NCI-H1092 treated with DMSO at 0.1 percent for 48 hours (cell line): ENCODE measurements around the gene RPL26.
A peak's percentile ranks its signal among the peaks of the same experiment; 100 is the strongest.

Experiments
- DNase-seq: peaks from one replicate; lab custom pipeline; 2025; lab: John Stamatoyannopoulos, UW

RPL26 gene

DNA sequence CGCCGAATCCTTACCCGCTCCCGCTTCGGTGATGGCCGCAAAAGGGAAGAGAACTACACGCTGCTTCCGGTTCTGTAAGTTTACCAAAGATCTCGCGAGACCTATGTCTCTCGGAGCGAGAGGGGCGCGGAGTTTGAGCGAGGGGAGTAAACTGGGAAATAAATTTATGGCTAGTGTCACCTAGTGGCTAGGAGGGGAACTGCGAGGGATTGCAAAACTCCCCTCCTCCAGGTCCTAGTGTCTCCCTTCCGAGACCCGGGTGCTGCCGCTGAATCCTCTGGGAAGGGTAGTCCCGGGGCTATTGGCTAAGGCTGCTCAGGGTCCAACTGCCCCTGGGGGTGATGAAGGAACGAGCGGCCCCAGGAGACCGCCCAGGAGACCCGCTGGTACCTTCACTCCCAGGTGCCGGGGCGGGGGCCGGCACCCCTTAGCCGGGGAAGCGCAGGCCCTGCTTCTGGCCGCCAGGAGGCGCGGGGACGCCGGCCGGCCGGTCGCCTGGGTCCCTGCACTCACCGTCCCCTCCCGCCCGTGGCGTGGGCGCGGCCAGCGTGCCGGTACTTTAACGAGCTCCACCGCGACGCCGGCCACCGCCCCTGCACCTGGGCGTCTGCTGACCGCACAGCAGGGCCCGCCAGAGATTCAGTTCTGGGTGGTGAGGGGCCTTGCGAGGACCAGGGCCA, at the start of gene RPL26:
TSS of gene RPL26 (minus strand) at position 51 of the 680 bp plus-strand sequence. CDS start 883 bp downstream, outside the sequence.
- DNase-seq: peak; percentile 97

DNA sequence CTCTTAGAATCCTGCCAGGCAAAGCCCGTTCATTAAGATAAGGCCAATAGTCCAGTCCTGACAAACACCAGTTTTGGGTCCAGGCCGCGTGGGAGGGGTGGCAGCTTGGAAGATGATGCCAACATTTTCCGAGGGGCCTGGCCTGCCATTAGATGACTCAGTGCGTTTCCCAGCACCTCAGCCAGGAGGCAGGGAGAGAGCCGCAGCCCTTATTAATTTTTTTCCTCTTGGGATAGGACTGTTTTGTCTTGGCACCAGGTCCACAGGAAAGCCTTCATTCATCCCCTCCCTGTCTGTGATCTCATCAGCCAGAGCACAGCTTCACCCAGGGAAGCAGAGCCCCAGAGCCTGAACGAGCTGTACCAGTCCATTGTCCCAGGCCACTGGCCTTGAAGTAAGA, 48.0 kb upstream of the RPL26 start:
- no peak for DNase-seq

DNA sequence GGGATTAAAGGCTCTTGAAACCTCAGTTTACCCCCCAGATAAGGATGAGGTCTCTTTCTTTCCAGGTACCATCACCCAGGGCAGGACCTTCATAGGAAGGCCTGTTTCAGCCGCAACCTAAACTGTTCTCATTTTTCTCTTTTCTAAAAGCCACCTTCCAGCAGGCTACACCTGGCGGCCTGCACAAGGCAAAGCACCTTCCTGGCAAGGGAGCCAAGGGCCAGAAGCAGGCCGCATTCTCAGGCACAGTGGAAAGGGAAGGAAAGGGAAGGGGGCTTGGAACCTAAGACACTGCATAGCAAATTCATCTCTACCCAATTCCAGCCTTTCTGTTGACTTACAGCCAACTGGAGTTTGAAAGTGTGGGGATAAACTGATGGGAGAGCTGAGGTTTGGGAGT, 43.8 kb upstream of the RPL26 start:
- DNase-seq: no peak

DNA sequence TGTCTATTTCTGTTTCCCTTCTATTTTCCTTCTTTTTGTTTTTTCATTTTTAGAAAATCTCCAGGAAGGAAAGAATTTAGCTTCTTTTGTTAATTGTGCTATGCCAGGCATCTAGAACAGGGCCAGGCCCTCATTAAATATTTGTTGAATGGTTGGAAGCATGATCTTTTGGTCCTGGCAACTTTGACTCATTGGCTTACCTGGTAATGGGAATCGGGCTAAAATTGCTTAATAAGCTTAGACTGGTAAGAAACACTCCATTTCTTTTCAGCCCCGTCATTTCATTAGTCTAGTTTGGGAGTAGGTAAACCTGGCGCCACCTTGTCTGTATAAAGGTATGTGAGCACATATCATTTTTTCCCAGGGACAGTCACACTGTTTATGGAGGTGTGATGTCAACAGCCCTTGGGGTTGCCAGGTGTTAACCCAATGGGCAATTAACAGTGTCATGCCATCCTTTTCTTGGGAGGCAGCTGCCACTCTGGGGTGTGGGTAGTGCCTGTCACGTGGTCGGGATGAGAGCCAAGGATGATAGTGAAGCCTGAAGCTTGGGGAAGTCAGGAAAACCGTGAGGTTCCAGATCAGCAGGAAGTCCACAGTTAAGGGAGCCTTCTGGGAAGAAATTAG, 43.2 kb upstream of the RPL26 start:
- DNase-seq: no peak

DNA sequence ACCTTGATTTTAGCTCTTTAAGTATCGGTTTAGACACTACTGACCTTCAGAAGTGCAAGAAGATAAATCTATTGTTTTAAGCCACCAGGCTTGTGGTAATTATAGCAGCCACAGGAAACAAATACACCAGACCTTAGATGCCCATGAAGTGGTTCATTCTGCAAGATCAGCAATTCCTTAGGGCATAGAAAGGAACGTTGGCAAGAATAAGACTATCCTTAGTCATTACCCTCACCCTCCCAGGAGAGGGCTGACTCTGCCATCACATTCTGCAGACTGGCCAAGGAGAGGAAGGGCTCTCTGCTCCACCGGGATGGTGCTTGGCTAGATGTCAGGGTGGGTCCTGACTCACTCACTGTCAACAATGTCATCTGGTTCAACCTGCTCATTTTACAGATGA, 38.6 kb upstream of the RPL26 start:
- no peak for DNase-seq

DNA sequence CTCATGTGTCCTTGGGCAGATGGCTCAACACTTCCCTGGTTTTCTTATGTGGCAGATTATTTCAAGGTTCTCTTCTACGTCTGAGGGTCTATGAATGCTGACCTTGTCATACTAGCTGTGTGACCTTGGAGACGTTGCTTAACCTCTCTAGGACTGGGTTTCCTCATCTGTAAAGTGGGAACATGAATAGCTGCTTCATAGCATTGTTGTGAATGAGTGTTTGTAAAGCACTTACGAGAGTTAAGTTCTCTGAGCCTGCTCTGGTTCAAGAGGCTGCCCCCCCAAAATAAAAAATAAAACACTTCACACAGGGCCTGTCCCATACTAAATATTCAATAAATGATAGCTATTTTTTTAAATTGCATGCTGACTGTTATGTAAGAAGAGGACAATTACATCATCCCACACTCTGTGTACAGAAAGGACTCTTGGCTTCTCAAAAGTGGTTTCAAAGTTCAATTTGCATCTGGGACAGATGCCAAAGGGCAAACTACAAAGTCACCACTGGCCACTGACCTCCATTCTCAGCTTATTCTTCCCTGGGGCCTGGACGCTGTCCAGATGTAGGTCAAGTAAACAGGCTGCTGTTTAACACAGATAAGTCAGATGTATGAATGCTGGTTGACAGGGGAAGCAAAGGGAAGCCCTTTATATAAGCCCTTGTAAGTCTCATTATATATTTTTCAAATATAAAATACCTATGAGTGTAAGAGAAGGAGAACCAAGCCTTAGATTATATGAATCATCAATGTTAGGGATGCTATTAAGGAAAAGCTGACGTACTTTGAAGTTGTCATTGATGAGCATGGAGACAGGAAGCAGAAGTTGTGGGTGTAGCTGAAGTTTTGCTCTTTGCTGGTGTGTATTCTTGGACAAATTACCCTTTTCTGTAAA, 37.3 kb upstream of the RPL26 start:
- no peak for DNase-seq

DNA sequence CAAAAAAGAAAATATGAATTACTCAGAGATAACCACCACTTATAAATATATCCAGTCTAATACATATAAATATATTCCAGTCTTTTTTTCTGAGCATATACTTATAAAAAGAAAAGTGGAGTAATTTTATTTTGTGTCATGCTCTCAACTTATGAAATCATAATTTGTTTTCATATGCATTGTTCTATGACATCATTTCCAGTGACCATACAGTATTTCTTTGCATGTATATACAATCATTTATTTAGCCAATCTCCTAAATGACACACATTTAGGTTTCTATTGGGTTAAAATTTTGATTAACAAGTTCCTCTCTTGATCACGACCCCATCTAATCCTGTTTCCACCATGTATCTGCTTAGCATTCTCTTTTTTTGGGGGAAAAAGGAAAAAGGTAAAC, 36.3 kb upstream of the RPL26 start:
- DNase-seq: no peak

DNA sequence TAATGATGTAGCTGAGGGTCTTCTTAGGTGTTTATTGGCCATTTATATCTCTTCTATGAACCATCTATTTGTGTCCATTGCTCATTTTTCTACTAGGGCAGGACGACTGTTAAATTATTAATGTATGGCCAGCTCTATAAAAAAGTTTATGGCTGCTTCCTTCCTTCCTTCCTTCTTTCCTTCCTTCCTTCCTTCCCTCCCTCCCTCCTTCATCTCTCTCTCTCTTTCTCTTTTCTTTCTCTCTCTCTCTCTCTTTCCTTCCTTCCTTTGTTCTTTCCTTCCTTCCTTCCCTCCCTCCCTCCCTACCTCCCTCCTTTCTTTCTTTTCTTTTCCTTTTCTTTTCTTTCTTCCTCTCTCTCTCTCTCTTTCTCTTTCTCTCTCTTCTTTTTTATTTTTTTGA, 35.5 kb upstream of the RPL26 start:
- DNase-seq: no peak

DNA sequence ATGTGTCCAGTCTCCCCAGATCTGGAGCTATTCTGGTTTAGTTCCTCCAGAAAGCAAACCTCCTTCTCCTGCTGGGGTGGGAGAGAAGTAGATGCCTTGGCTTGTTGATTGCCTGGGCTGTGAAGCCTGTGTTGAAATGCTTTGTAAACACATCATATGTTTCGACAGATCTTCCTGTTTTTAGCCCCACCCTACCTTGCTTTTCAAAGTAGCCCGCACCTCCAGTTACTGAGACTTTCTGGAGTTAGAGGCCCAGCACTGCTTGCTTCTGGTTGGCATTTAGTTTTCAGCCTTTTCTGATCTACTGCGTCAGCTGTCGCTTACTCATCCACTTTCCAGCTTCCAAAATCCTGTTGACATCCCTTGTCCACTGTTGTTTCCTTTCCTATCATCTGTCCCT, 34.8 kb upstream of the RPL26 start:
- DNase-seq: no peak

DNA sequence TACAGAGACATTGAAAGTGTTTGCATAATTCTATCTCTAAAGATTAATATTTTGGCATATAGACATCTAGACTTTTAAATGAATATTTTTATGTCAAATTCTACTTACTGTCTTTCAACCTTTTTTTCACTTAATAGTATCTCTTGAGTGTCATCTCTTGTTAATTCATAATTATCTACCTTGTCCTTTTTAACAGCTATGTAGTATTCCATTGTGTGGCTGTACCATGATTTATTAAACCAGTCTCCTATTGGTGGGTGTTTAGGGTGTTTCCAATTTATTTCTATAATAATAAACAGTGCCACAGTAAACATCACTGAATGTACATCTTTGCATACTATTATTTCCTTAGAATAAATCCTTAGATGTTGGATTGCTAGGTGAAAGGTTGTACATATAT, 30.9 kb upstream of the RPL26 start:
- DNase-seq: no peak

DNA sequence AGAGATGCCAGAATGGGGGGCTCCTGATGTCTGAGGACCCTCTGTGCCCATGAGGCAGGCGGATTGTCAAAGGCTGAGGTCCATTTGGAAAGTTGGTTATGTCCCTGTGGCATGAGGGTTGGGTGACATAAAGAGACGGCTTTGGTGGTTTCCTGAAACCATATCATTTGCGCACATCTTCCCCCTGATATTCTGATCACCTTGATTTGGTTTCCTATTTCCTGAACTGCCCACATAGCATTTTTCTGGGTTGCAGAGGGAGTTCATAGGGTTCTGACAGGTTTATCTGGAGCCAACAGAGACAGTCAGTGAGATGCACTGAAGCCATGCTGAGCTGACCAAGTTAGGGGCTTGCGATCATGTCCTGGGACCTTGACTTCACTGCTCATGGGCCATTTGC, 30.3 kb upstream of the RPL26 start:
- DNase-seq: no peak

DNA sequence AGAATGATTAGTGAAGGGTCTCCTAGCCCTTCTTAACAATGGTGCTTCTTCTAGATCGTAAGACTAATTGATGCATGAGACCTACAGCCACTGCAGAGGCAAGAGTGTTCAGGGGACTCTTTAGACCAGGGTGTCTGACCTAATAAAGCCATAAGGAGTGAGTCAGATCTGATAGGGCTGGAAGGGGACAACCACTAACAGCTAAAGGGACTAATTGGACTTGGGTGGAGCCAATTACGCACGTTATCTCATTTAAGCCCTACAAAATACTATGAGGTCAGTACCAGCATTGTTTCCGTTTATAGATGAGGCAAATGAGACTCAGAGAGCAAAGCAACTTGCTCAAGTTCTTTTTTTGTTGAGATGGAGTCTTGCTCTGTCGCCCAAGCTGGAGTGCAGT, 29.1 kb upstream of the RPL26 start:
- no peak for DNase-seq

DNA sequence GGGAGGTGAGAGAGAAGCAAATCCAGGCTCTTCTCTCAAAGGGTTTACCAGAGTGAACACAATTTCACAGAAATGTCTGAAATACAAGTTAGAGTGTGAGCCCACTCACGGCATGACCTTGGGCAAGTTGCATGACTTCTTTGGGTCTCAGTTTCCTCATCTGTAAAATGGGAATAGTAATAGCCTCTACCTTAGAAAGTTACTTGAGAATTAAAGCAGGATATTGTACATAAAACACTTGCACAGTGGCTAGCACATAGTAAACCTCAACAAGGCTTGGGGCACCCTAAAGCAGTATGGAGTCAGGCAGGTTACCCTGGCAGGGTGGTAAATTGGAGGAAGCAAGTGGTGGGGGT, 27.9 kb upstream of the RPL26 start:
- DNase-seq: no peak

DNA sequence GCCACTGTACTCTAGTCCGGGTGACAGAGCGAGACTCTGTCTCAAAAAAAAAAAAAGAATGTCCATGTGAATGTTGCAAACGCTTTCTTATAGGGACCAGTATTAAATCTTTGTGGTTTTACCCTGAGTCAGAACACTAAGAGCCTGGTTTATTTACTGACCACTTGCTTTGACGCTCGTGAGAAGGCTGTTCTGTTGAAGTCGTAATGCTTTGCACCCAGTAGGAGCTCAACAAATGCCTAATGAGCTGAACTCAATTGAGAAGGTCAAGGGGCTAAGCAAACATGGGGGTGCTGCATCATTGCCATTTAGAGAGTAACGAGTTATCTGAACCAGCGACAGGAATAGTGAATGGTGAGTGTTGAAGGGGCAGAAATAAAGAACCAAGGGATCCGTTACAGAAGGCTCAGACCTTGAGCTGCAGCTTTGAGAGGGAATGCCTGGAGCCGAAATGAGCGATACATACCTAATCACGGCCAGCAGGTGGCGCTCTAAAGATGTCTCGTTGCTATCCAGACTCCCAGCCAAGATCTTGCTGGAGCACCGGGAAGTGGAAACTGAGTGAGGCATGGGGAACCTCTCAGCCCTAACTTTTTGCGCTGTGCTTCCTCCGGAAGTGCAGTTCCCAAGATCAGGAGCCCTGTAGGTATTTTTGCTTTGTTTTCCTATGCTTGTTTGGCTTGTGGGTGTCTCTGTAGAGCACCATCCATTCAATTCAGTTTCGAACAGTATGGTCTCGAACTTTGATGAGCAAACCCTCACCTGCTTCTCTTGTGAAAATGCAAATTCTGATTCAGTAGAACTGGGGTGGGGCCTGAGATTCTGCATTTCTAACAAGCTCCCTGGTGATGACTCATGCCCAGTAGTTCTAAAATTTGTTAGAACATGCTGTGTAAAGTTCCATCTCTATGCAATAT, 27.2 kb upstream of the RPL26 start:
- peak; percentile 73 for DNase-seq

DNA sequence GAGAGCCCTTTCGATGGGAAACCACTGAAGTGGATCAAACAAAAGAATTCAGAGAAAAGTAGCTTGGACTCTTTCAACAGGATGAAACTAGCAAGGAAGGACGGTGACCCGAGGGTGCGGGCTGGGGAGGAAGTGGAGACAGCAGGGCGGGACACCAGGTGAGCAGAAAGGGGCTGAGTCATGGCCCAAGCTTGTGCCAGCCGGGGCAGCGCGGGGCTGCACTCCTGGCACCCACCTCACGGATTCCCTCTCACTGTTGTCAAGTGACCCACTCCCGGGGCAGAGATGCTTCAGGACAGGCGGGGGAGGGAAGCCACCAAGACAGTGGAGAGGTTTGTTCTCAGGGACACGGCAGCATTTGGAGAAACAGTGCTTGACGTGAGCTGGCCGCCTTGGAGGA, 25.4 kb upstream of the RPL26 start:
- no peak for DNase-seq

DNA sequence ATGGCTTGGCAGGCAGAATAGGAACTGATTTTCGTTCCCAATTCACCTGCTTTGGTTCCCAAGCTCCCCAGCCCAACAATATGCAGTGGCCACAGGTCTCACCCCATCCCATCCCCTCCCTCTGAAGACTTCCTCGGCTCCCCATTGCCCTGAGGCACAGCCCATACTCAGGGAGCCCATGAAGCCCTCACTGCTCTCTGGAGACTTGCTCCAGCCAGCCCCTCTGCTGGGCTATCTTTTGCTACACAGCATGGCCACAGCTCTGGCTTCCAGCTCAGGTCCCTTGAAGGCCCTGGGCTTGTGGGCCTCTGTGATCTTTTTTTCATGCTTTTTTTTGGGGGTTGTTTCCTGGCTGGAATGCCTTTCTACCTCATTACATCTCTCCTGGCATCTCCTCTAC, 23.2 kb upstream of the RPL26 start:
- DNase-seq: no peak

DNA sequence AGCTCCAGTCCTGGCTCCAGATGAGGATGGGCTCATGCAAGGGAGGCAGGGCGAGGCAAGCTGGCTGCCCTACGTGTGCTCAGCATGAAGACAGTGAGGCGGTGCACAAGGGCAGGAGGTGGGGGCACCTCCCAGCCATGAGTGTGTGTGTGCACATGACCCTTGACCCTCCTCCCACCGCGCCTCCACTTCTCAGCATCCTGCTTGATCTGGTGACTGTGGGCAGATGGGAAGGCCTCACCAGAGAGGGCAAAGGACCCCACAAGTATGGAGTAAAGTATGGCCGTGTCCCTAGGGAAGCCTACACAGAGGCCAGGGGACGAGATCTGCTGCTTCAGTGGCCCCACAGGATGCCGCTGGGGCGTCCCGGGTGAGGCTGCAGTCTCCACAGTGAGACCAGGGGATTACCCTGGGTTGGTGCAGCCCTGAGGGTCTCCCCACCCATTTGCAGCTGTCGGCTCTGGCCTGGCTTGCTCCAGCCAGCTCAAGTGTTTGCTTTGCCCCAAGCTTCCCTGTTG, 22.6 kb upstream of the RPL26 start:
- DNase-seq: no peak

DNA sequence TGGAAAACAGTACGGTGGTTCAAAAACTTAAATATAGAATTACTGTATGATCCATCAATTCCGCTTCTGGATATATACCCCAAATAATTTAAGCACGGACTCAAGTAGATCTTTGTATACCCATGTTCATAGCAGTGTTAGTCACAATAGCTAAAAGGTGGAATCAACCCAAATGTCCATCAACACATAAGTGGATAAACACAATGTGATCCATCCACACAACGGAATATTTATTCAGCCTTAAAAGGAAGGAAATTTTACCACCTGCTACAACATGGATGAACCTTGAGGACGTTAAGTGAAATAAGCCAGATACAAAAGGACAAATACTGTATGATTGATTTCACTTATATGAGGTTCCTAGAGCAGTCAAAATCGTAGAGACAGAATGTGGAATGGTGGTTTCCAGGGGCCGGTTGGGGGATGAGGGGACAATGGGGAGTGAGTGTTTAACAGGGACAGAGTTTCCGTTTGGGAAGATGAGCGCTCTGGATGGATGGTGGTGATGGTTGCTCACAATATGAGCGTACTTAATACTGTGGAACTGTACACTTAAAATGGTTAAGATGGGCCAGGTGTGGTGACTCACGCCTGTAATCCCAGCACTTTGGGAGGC, 20.0 kb upstream of the RPL26 start:
- no peak for DNase-seq

DNA sequence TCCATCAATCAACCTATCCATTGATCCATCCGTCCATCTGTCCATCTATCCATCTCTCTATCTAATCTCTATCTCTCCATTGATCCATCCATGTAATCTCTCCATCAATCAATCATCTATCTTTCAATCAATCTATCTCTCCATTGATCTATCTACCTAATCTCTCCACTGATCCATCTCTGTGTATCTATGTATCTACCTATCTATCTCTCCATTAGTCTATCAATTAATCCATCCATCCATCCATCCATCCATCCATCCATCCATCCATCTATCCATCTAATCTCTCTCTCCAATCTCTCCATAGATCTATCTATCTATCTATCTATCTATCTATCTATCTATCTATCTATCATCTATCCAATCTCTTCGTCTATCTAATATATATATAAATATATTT, 18.1 kb upstream of the RPL26 start:
- no peak for DNase-seq

DNA sequence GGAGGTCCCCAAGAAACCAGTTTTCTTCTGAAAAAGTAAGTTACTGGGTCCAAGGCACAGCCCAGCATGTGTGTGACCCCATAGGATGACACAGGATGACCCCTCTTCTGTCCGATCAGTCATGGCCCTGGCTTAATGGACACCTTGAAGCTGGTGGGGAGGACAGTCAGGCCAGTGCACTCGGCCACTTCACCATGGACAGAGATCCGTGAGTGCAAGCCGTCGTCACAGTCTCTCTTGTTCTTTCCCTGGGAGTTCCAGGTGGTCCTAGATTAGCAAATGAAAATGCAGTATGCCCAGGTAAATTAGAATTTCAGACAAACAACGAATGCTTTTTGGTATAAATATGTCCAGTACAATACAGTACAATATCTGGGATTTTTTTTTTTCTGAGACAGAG, 16.0 kb upstream of the RPL26 start:
- DNase-seq: no peak

DNA sequence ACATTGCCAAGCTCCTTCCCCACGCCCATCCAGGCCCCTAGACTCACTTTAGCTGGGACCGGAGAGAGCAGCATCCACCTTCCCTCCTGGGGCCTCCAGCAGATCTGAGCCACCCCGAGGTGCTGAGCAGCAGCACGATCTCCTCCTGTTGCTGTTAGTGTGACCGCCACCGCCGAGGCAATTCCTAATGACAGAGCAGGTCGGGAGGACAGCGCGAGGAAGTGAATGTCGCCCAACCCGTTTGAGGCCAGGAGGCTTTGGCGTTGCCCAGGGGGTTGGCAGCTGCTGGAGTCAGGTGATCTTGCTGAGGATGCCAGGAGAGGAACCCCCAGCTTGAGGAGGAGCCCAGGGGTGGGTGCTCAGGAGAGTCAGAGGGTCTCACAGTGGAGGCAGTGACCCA, 14.6 kb upstream of the RPL26 start, which contains the start of gene RNF222:
TSS of gene RNF222 (minus strand) at position 192 of the 400 bp plus-strand sequence. CDS start 4,366 bp downstream, outside the sequence.
- DNase-seq: no peak
